8988T (cell line): ENCODE data around the gene ZNF30.
"Not testable (repeated sequence)": the region's sequence is repeated elsewhere in the genome, so short reads cannot be mapped to it uniquely, and the experiment has no call there.

Experiments used
- DNase-seq: peaks from one replicate; pipeline ENCODE4 v3.0.0; 2011

The ZNF30 gene

GRCh38 chr19:34990578-34991192 lies 64.0 kb downstream of the ZNF30 start:
- DNase-seq: no peak

DNA sequence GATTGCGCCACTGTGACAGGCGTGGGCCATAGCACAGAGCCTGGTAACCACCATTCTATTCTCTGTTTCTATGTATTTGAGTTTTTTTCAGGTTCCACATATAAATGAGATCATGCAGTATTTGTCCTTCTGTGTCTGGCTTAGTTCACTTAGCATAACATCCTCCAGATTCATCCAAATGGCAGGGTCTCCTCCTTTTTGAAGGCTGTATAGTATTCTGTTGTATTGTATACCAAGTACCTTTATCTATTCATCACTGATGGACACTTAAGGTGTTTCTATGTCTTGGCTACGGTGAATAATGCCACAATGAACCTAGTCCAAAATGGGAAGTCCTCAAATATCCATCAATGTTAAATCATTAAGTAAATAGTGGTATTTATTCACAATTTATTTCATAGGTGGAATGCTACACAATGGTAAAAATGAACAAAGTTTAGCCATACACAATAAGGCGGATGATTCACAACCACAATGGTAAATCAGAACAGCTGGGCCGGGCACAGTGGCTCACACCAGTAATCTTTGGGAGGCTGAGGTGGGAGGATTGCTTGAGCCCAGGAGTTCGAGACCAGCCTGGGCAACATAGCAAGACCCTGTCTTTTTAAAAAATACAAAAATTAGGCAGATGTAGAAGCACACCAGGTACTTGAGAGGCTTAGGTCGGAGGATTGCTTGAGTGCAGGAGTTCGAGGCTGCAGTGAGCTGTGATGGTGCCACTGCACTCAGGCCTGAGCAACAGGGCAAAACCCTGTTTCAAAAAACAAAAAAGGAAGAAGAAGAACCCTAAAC lies 65.0 kb downstream of the ZNF30 start:
- no peak for DNase-seq

GRCh38 chr19:34992582-34992981 lies 65.9 kb downstream of the ZNF30 start:
- DNase-seq: not testable (repeated sequence)

GRCh38 chr19:34994286-34994642 lies 67.6 kb downstream of the ZNF30 start:
- no peak for DNase-seq
